Glutamatergic neuron (in vitro differentiated cells): ENCODE results near the gene EHMT2. TPM values are rescaled to one million over a fixed set of nuclear protein-coding genes. Genes with fewer than 3 reads are reported as not detected.
"Not testable (repeated sequence)": the region's sequence is repeated elsewhere in the genome, so short reads cannot be mapped to it uniquely, and the experiment has no call there.

Experiments
- DNase-seq: peaks from one replicate; pipeline ENCODE4 v3.0.0; 2022
- H3K27ac Mint-ChIP-seq: one replicate; pipeline ENCODE4 v1.8.0; 2020; ENCODE audit warnings: mild to moderate bottlenecking, mixed read lengths, inconsistent platforms; ENCODE audit not compliant: unreplicated experiment
- H3K27me3 Mint-ChIP-seq: one replicate; pipeline ENCODE4 v1.8.0; 2020; ENCODE audit warnings: mild to moderate bottlenecking, moderate library complexity, mixed read lengths, inconsistent platforms; ENCODE audit not compliant: unreplicated experiment
- H3K36me3 Mint-ChIP-seq: one replicate; pipeline ENCODE4 v1.8.0; 2020; ENCODE audit warnings: mild to moderate bottlenecking, mixed read lengths, inconsistent platforms; ENCODE audit not compliant: unreplicated experiment
- H3K4me1 Mint-ChIP-seq: one replicate; pipeline ENCODE4 v1.8.0; 2020; ENCODE audit warnings: mild to moderate bottlenecking, low read depth, mixed read lengths, inconsistent platforms; ENCODE audit not compliant: unreplicated experiment
- H3K4me3 Mint-ChIP-seq: one replicate; pipeline ENCODE4 v1.8.0; 2020; ENCODE audit warnings: mild to moderate bottlenecking, mixed read lengths, inconsistent platforms; ENCODE audit not compliant: unreplicated experiment
- H3K9me3 Mint-ChIP-seq: one replicate; pipeline ENCODE4 v1.8.0; 2020; ENCODE audit warnings: mild to moderate bottlenecking, moderate library complexity, mixed read lengths, inconsistent platforms; ENCODE audit not compliant: unreplicated experiment
- CTCF ChIP-seq: fragments of 200-600 bp; sonication (generic); IDR thresholded peaks from one replicate; pipeline ENCODE4 v1.5.0; 2021; ENCODE audit not compliant: partially characterized antibody, unreplicated experiment
- total RNA-seq: library from RNA; stranded (reverse); fragmentation: NEBNext Ultra II Directional; extraction: Animal tissue kit (Norgen Biotek cat#: 25700); gene quantifications from one replicate; pipeline ENCODE4 v1.2.1, GENCODE V29; 2021; ENCODE audit not compliant: unreplicated experiment

Gene EHMT2
- total RNA-seq, 1 donor from 2014 or later = 113 TPM

- Mint-ChIP-seq H3K4me1 (no peaks in the 10 kb centered on the region), H3K9me3 (peaks cover 8% of the 10 kb centered on the region), H3K27me3 (peaks cover 2% of the 10 kb centered on the region), H3K36me3 (peaks cover 4% of the 10 kb centered on the region), H3K27ac (no peak overlapping the region), H3K4me3 (no peak overlapping the region)
- no peak for DNase-seq
- no peak for TF ChIP-seq CTCF
Observed at GRCh38 chr6:31933537-31933936, 36.0 kb upstream of the EHMT2 start.

- not testable (repeated sequence) for H3K27me3 Mint-ChIP-seq, H3K9me3 Mint-ChIP-seq, H3K36me3 Mint-ChIP-seq, H3K4me3 Mint-ChIP-seq, DNase-seq, H3K27ac Mint-ChIP-seq, H3K4me1 Mint-ChIP-seq
Observed at GRCh38 chr6:31932137-31932536, 34.6 kb upstream of the EHMT2 start.

GRCh38 chr6:31930962-31931361, 33.5 kb upstream of the EHMT2 start:
- peaks cover 4% of the 10 kb centered on the region for H3K36me3 Mint-ChIP-seq
- no peak overlapping the region for H3K4me3 Mint-ChIP-seq
- TF ChIP-seq CTCF = no peak
- H3K9me3 Mint-ChIP-seq = peaks cover 8% of the 10 kb centered on the region
- peaks cover 2% of the 10 kb centered on the region for H3K27me3 Mint-ChIP-seq
- no peaks in the 10 kb centered on the region for H3K4me1 Mint-ChIP-seq
- no peak overlapping the region for H3K27ac Mint-ChIP-seq
- no peak for DNase-seq

- no peaks in the 10 kb centered on the region for H3K4me1 Mint-ChIP-seq
- no peak overlapping the region for H3K4me3 Mint-ChIP-seq
- no peaks in the 10 kb centered on the region for H3K27me3 Mint-ChIP-seq
- H3K9me3 Mint-ChIP-seq = peaks cover 8% of the 10 kb centered on the region
- H3K27ac Mint-ChIP-seq = no peak overlapping the region
- no peak for TF ChIP-seq CTCF
- no peak for DNase-seq
- no peaks in the 10 kb centered on the region for H3K36me3 Mint-ChIP-seq
Observed at GRCh38 chr6:31928672-31928939, 31.1 kb upstream of the EHMT2 start.

- peaks cover 4% of the 10 kb centered on the region for H3K9me3 Mint-ChIP-seq
Observed at GRCh38 chr6:31927863-31928671, 30.6 kb upstream of the EHMT2 start.

More at GRCh38 chr6:31927863-31928671, 30.6 kb upstream of the EHMT2 start:
- Mint-ChIP-seq H3K27ac (no peak overlapping the region), H3K4me1 (no peaks in the 10 kb centered on the region), H3K27me3 (no peaks in the 10 kb centered on the region), H3K36me3 (no peaks in the 10 kb centered on the region), H3K4me3 (peak overlapping the region; percentile 7)
- TF ChIP-seq CTCF = no peak
- DNase-seq = no peak
